H1 (cell line): Measurements from ENCODE around the gene MECR. TPM values are rescaled to one million over a fixed set of nuclear protein-coding genes. Genes with fewer than 3 reads are reported as not detected.
A peak's percentile ranks its signal among the peaks of the same experiment; 100 is the strongest.
"Not testable (repeated sequence)": the region's sequence is repeated elsewhere in the genome, so short reads cannot be mapped to it uniquely, and the experiment has no call there.

Experiments
- CTCF ChIA-PET: fragments of 300-600 bp; sonication (Branson Sonifier 250); formaldehyde crosslinking; loops from one replicate; lab custom pipeline; 2021; ENCODE audit not compliant: partially characterized antibody; lab: Charles Lee
- POLR2A ChIA-PET: fragments of 300-600 bp; sonication (Branson Sonifier 250); formaldehyde crosslinking; loops from one replicate; lab custom pipeline; 2021; ENCODE audit warnings: inconsistent platforms; ENCODE audit not compliant: partially characterized antibody; lab: Charles Lee
- DNase-seq, 2 experiments: peaks; one replicate each; pipeline versions ENCODE4 v3.0.0 to v3.0.0-alpha.2; 2010 to 2022; ENCODE audit warnings: low spot score in 2 of 2, low read depth in 1 of 2, mixed read lengths in 1 of 2
- FAIRE-seq: peaks from 2 replicates; lab custom pipeline; 2011; peaks lifted over from hg19 to GRCh38; lab: Jason Lieb, UNC
- H2AFZ ChIP-seq: 2 replicates; pipeline ENCODE4 v1.8.1; 2012; ENCODE audit warnings: low read length, inconsistent platforms
- H2AK5ac ChIP-seq: 2 replicates; pipeline ENCODE4 v1.6.1; 2013; ENCODE audit warnings: low read depth, low read length
- H2BK120ac ChIP-seq: replicated peaks from 2 replicates; pipeline ENCODE3; 2013; ENCODE audit warnings: low read depth, low read length, inconsistent platforms
- H2BK12ac ChIP-seq: 2 replicates; pipeline ENCODE4 v1.6.1; 2013; ENCODE audit warnings: low read depth, low read length
- H2BK15ac ChIP-seq: 2 replicates; pipeline ENCODE4 v1.6.1; 2013; ENCODE audit warnings: low read length
- H2BK20ac ChIP-seq: 2 replicates; pipeline ENCODE4 v1.6.1; 2013; ENCODE audit warnings: low read length
- H2BK5ac ChIP-seq: 2 replicates; pipeline ENCODE4 v1.6.1; 2013; ENCODE audit warnings: low read depth, low read length
- H3K14ac ChIP-seq: 2 replicates; pipeline ENCODE4 v1.6.1; 2013; ENCODE audit warnings: inconsistent platforms; ENCODE audit not compliant: insufficient read length
- H3K18ac ChIP-seq: 2 replicates; pipeline ENCODE4 v1.6.1; 2013; ENCODE audit warnings: low read length; ENCODE audit errors: extremely low read depth
- H3K23ac ChIP-seq: 2 replicates; pipeline ENCODE4 v1.6.1; 2013; ENCODE audit warnings: inconsistent platforms; ENCODE audit not compliant: insufficient read length
- H3K23me2 ChIP-seq: 2 replicates; pipeline ENCODE4 v1.6.1; 2013; ENCODE audit warnings: low read depth, low read length
- H3K27ac ChIP-seq: 2 replicates; pipeline ENCODE4 v1.6.1; 2011; ENCODE audit warnings: low read depth, low read length, inconsistent platforms
- H3K27me3 ChIP-seq, 4 experiments: replicated peaks in 1 of 4; 1 replicate in 1 of 4; 2 replicates in 3 of 4; pipeline versions ENCODE4 v1.6.1 to v1.8.1; 2011 to 2013; ENCODE audit warnings: low read length in 3 of 4, mild to moderate bottlenecking in 3 of 4, inconsistent platforms in 2 of 4, mixed read lengths in 2 of 4, moderate library complexity in 1 of 4; ENCODE audit not compliant: control insufficient read depth in 3 of 4, insufficient read depth in 3 of 4; ENCODE audit errors: extremely low read depth in 1 of 4
- H3K36me3 ChIP-seq, 4 experiments: 2 replicates each; pipeline versions ENCODE4 v1.6.1 to v1.8.1; 2011 to 2013; ENCODE audit warnings: mild to moderate bottlenecking in 4 of 4, low read length in 3 of 4, moderate library complexity in 2 of 4, control low read depth in 1 of 4, inconsistent platforms in 1 of 4; ENCODE audit not compliant: insufficient read depth in 4 of 4, control insufficient read depth in 2 of 4
- H3K4ac ChIP-seq: replicated peaks from 2 replicates; pipeline ENCODE3; 2013; ENCODE audit warnings: low read length, low read depth, mixed read lengths, inconsistent platforms; ENCODE audit not compliant: insufficient read length
- H3K4me1 ChIP-seq, 4 experiments: replicated peaks in 1 of 4; 1 replicate in 1 of 4; 2 replicates in 3 of 4; pipeline versions ENCODE4 v1.6.1 to v1.8.1; 2011 to 2013; ENCODE audit warnings: low read length in 3 of 4, inconsistent platforms in 2 of 4, mixed read lengths in 1 of 4; ENCODE audit not compliant: insufficient read depth in 4 of 4, control insufficient read depth in 3 of 4
- H3K4me2 ChIP-seq, 2 experiments: 2 replicates each; pipeline versions ENCODE4 v1.6.1 to v1.8.1; 2011 to 2013; ENCODE audit warnings: low read depth in 2 of 2, low read length in 2 of 2, control low read depth in 1 of 2, inconsistent platforms in 1 of 2, mild to moderate bottlenecking in 1 of 2; ENCODE audit not compliant: insufficient read depth in 1 of 2
- H3K4me3 ChIP-seq, 4 experiments: fragments of 200-600, 300-600 bp in 1 of 4; sonication (generic), shearing (Covaris generic), sonication (Bioruptor Twin) in 1 of 4; 2 replicates each; pipeline versions ENCODE4 v1.5.1 to v1.8.1; 2011 to 2016; ENCODE audit warnings: low read length in 4 of 4, low read depth in 3 of 4, control low read depth in 2 of 4, inconsistent platforms in 2 of 4, mild to moderate bottlenecking in 2 of 4, mixed read lengths in 1 of 4, moderate library complexity in 1 of 4; ENCODE audit not compliant: insufficient read depth in 2 of 4; ENCODE audit errors: extremely low read depth in 1 of 4
- H3K56ac ChIP-seq: replicated peaks from 2 replicates; pipeline ENCODE3; 2013; ENCODE audit warnings: low read depth, mild to moderate bottlenecking, mixed read lengths, low read length, inconsistent platforms; ENCODE audit not compliant: insufficient read length
- H3K79me1 ChIP-seq: 2 replicates; pipeline ENCODE4 v1.6.1; 2013; ENCODE audit warnings: low read depth, low read length, control low read depth
- H3K79me2 ChIP-seq, 2 experiments: 2 replicates each; pipeline versions ENCODE4 v1.6.1 to v1.8.1; 2012 to 2013; ENCODE audit warnings: low read length in 2 of 2, mild to moderate bottlenecking in 2 of 2, inconsistent platforms in 1 of 2; ENCODE audit not compliant: insufficient read depth in 2 of 2, control insufficient read depth in 1 of 2
- H3K9ac ChIP-seq, 4 experiments: replicated peaks in 1 of 4; 1 replicate in 1 of 4; 2 replicates in 3 of 4; pipeline versions ENCODE4 v1.6.1 to v1.8.1; 2011 to 2013; ENCODE audit warnings: low read depth in 3 of 4, low read length in 3 of 4, control low read depth in 2 of 4, mild to moderate bottlenecking in 2 of 4, moderate library complexity in 2 of 4, inconsistent platforms in 1 of 4; ENCODE audit errors: extremely low read depth in 1 of 4
- H3K9me3 ChIP-seq, 2 experiments: 2 replicates each; pipeline versions ENCODE4 v1.6.1 to v1.8.1; 2012 to 2013; ENCODE audit warnings: mild to moderate bottlenecking in 2 of 2, moderate library complexity in 2 of 2, control low read depth in 1 of 2, inconsistent platforms in 1 of 2, low read depth in 1 of 2, low read length in 1 of 2, mixed read lengths in 1 of 2; ENCODE audit not compliant: insufficient read depth in 2 of 2
- H4K20me1 ChIP-seq, 2 experiments: replicated peaks in 1 of 2; 2 replicates each; pipeline versions ENCODE3 to v1.8.1; 2011 to 2013; ENCODE audit warnings: inconsistent platforms in 2 of 2, low read length in 2 of 2, mild to moderate bottlenecking in 1 of 2; ENCODE audit not compliant: insufficient read depth in 2 of 2, control insufficient read depth in 1 of 2
- H4K5ac ChIP-seq: 2 replicates; pipeline ENCODE4 v1.6.1; 2013; ENCODE audit warnings: low read length, low read depth, mixed read lengths, inconsistent platforms; ENCODE audit not compliant: insufficient read length
- H4K8ac ChIP-seq: 2 replicates; pipeline ENCODE4 v1.8.0; 2013; ENCODE audit warnings: mild to moderate bottlenecking, moderate library complexity, low read length, inconsistent platforms; ENCODE audit not compliant: insufficient read depth; ENCODE audit errors: extremely low read depth
- H4K91ac ChIP-seq: replicated peaks from 2 replicates; pipeline ENCODE3; 2013; ENCODE audit warnings: low read length, mixed read lengths, inconsistent platforms; ENCODE audit not compliant: insufficient read length
- CBX8 ChIP-seq: fragments of 300-800, 300-1000 bp; sonication (generic); IDR thresholded peaks from 2 replicates; pipeline ENCODE4 v1.7.1; 2016; ENCODE audit warnings: low read depth, low read length, borderline replicate concordance
- HDAC2 ChIP-seq, 2 experiments: fragments of 300-600 bp in 1 of 2; sonication (generic) in 1 of 2; IDR thresholded peaks; 2 replicates each; pipeline ENCODE4 v1.6.1; 2011 to 2012; ENCODE audit warnings: low read depth in 2 of 2, low read length in 2 of 2, mild to moderate bottlenecking in 2 of 2, moderate library complexity in 2 of 2, borderline replicate concordance in 1 of 2, inconsistent platforms in 1 of 2
- NANOG ChIP-seq: IDR thresholded peaks from 2 replicates; pipeline ENCODE4 v1.6.1; 2011; ENCODE audit warnings: low read length, low read depth, mild to moderate bottlenecking, inconsistent platforms; ENCODE audit not compliant: insufficient read depth, poor library complexity, severe bottlenecking
- NRF1 ChIP-seq: IDR thresholded peaks from 2 replicates; pipeline ENCODE4 v1.6.1; 2011; ENCODE audit warnings: mild to moderate bottlenecking, low read depth, low read length, improper control_type of control experiment
- WGBS, 2 experiments: shearing (Covaris generic) in 1 of 2; methylation state at CpG; one replicate each; pipeline versions ENCODE4 v1.1.6 to v1.1.7; 2013 to 2015; ENCODE audit warnings: low lambda C conversion rate in 2 of 2, mixed read lengths in 2 of 2, inconsistent platforms in 1 of 2, low coverage in 1 of 2, missing lambda C conversion rate in 1 of 2; ENCODE audit not compliant: insufficient replicate concordance in 2 of 2, insufficient coverage in 1 of 2, insufficient read length in 1 of 2; ENCODE audit errors: extremely low coverage in 1 of 2, missing lambda C conversion rate in 1 of 2; 5-methylcytosine and 5-hydroxymethylcytosine counted together
- polyA plus RNA-seq, 7 experiments: library from polyadenylated mRNA; depleted of rRNA in 3 of 7; stranded (reverse) in 5 of 7; unstranded in 2 of 7; fragments of >200 nt in 5 of 7; fragments of 200-250 nt in 2 of 7; gene quantifications; 1 replicate in 5 of 7; 2 replicates in 1 of 7; 4 replicates in 1 of 7; pipeline versions ENCODE4 v1.2.1 to v1.2.3, GENCODE V29; 2011 to 2013; ENCODE audit warnings: missing spikeins in 2 of 7, mixed read lengths in 2 of 7
- total RNA-seq: library from RNA; stranded (reverse); fragmentation: NEBNext Ultra II Directional; extraction: Animal tissue kit (Norgen Biotek cat#: 25700); gene quantifications from 2 replicates; pipeline ENCODE4 v1.2.1, GENCODE V29; 2021
- TF ChIP-seq, protein P1 (sequence below): IDR thresholded peaks from 2 replicates; pipeline ENCODE4 v1.6.1; 2012; ENCODE audit warnings: inconsistent platforms

MECR gene
- total and polyA plus RNA-seq, 2 of the 8 experiments (the other 6 are each of a cell fraction or from before 2014, with no cell fraction given): 24.2 to 24.4 TPM

DNA sequence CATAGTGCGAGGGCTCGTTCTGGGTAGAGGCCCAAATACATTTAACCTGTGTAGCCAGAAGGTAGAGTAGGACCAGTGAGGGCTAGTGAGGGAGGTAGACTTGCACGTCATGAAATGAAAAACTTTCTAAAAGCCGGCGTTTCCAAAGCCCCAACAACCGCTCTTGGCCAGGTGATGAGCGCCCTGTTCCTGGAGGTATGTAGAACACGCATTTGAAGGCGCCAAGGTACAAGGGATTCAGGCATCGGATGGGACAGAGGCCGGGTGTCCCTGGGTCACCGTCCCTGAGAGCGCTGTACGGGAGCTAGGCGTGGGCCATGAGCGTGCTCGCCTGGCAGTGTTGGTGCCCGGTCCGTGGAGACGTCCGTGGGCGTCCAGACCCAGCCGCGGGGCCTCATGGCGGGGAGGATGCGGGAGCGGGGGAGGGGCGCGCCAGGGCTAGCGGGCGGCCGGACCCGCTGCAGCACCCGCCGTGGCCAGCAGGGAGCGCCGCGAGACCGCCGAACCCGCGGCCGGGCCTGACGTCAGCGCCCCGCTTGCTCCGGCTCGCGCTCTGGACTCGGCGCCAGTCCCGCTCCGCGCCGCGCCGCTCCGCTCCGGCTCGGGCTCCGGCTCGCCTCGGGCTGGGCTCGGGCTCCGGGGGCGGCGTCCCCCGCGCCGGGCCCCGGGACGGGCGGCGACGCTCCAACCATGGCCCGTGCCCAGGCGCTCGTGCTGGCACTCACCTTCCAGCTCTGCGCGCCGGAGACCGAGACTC is 5.4 kb upstream of the MECR start, which contains the start of gene PTPRU (continued):
- TF ChIP-seq NANOG (no peak), HDAC2 (IDR thresholded peaks at IDR 0.05; ENCODE audit: borderline replicate concordance in 1 of 2, low read depth in 2 of 2, low read length in 2 of 2) (peak in 1 of 2 experiments; percentile 74; a peak in 1 of 4 replicates), NRF1 (no peak), CBX8 (no peak)
- TF ChIP-seq, protein P1, sequence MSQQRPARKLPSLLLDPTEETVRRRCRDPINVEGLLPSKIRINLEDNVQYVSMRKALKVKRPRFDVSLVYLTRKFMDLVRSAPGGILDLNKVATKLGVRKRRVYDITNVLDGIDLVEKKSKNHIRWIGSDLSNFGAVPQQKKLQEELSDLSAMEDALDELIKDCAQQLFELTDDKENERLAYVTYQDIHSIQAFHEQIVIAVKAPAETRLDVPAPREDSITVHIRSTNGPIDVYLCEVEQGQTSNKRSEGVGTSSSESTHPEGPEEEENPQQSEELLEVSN: no peak
- TF ChIP-seq, all 59 proteins: peak for 18

DNA sequence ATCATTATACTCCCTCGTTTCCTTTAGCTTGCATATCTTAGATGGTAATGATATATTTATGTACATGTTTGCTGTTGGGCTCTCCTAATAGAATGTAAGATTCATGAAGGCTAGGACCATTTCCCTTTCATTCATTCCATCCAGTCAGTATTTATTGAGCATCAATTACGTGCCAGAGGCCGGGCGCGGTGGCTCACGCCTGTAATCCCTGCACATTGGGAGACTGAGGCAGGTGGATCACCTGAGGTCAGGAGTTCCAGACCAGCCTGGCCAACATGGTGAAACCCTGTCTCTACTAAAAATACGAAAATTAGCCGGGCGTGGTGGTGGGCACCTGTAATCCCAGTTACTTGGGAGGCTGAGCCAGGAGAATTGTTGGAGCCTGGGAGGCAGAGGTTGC is 4.1 kb upstream of the MECR start:
- H4K91ac ChIP-seq, H3K4me3 ChIP-seq, H3K56ac ChIP-seq, H3K14ac ChIP-seq, H3K27ac ChIP-seq, H3K9me3 ChIP-seq, H2BK20ac ChIP-seq, H3K79me2 ChIP-seq, H3K18ac ChIP-seq, H2BK5ac ChIP-seq, H3K4me2 ChIP-seq, H3K36me3 ChIP-seq, H3K9ac ChIP-seq, H3K79me1 ChIP-seq, H4K20me1 ChIP-seq, DNase-seq, H2AFZ ChIP-seq, H3K4ac ChIP-seq, H2BK12ac ChIP-seq, H3K23ac ChIP-seq, POLR2A ChIA-PET, H2BK15ac ChIP-seq, H2BK120ac ChIP-seq, FAIRE-seq, H4K8ac ChIP-seq, H4K5ac ChIP-seq, H2AK5ac ChIP-seq: not testable (repeated sequence)
- peaks cover 10 to 29% (median 18%) of the 10 kb centered on the region in 4 experiments for H3K4me1 ChIP-seq
- H3K27me3 ChIP-seq: peaks cover 14 to 33% (median 29%) of the 10 kb centered on the region in 4 experiments
- WGBS, 2 experiments: 95% methylated on average over 9 of the region's 9 CpGs; no CpG with 5 or more reads in 1 of the 2 experiments
- H3K23me2 ChIP-seq: peaks cover 28% of the 10 kb centered on the region
- CTCF ChIA-PET: interaction anchor here (0.8 to 1.5 kb wide), 4 partner anchors 107 to 615 kb away, joined by 3 to 6 read pairs (median 4); no protein-coding TSS in a partner anchor
